Astrocyte (in vitro differentiated cells and primary cell): ENCODE results near the gene MYO1F. TPM values are rescaled to one million over a fixed set of nuclear protein-coding genes. Genes with fewer than 3 reads are reported as not detected.
"Not testable (repeated sequence)": the region's sequence is repeated elsewhere in the genome, so short reads cannot be mapped to it uniquely, and the experiment has no call there.

Source experiments
- DNase-seq: peaks from one replicate; pipeline ENCODE4 v3.0.0-alpha.2; 2010; ENCODE audit warnings: low read depth
- FAIRE-seq: peaks from 2 replicates; lab custom pipeline; 2011; peaks lifted over from hg19 to GRCh38; lab: Jason Lieb, UNC
- H2AFZ ChIP-seq: 2 replicates; pipeline ENCODE4 v1.6.0; 2012; ENCODE audit warnings: low read depth, low read length, inconsistent platforms
- H3K27ac ChIP-seq: 2 replicates; pipeline ENCODE4 v1.5.1; 2011; ENCODE audit warnings: low read depth, low read length, inconsistent platforms
- H3K27me3 ChIP-seq: 2 replicates; pipeline ENCODE4 v1.6.0; 2011; ENCODE audit warnings: low read length, inconsistent platforms; ENCODE audit not compliant: insufficient read depth
- H3K36me3 ChIP-seq: 2 replicates; pipeline ENCODE4 v1.5.1; 2011; ENCODE audit warnings: low read length, inconsistent platforms; ENCODE audit not compliant: insufficient read depth
- H3K4me1 ChIP-seq: 2 replicates; pipeline ENCODE4 v1.5.1; 2011; ENCODE audit warnings: low read length, inconsistent platforms; ENCODE audit not compliant: insufficient read depth
- H3K4me2 ChIP-seq: 2 replicates; pipeline ENCODE4 v1.6.0; 2012; ENCODE audit warnings: low read length, inconsistent platforms
- H3K4me3 ChIP-seq: 2 replicates; pipeline ENCODE4 v1.5.1; 2011; ENCODE audit warnings: low read depth, mild to moderate bottlenecking, low read length, inconsistent platforms; ENCODE audit not compliant: insufficient read depth
- H3K79me2 ChIP-seq: 2 replicates; pipeline ENCODE4 v1.6.0; 2012; ENCODE audit warnings: mild to moderate bottlenecking, low read length, inconsistent platforms; ENCODE audit not compliant: insufficient read depth
- H3K9ac ChIP-seq: 2 replicates; pipeline ENCODE4 v1.6.0; 2012; ENCODE audit warnings: mild to moderate bottlenecking, low read length, inconsistent platforms
- H3K9me3 ChIP-seq: 2 replicates; pipeline ENCODE4 v1.5.1; 2012; ENCODE audit warnings: low read depth, mild to moderate bottlenecking, low read length, inconsistent platforms; ENCODE audit not compliant: insufficient read depth
- H4K20me1 ChIP-seq: 2 replicates; pipeline ENCODE4 v1.6.0; 2012; ENCODE audit warnings: low read length, inconsistent platforms; ENCODE audit not compliant: insufficient read depth
- H3K27ac Mint-ChIP-seq: one replicate; pipeline ENCODE4 v1.8.0; 2021; ENCODE audit warnings: mild to moderate bottlenecking, mixed read lengths; ENCODE audit not compliant: unreplicated experiment
- H3K27me3 Mint-ChIP-seq: one replicate; pipeline ENCODE4 v1.8.0; 2021; ENCODE audit warnings: low read depth, mixed read lengths; ENCODE audit not compliant: unreplicated experiment
- H3K36me3 Mint-ChIP-seq: one replicate; pipeline ENCODE4 v1.8.0; 2021; ENCODE audit warnings: low read depth, mixed read lengths; ENCODE audit not compliant: unreplicated experiment
- H3K4me1 Mint-ChIP-seq: one replicate; pipeline ENCODE4 v1.8.0; 2021; ENCODE audit warnings: low read depth, mixed read lengths; ENCODE audit not compliant: unreplicated experiment
- H3K4me3 Mint-ChIP-seq: one replicate; pipeline ENCODE4 v1.8.0; 2021; ENCODE audit warnings: mild to moderate bottlenecking, moderate library complexity, mixed read lengths; ENCODE audit not compliant: unreplicated experiment
- H3K9me3 Mint-ChIP-seq: one replicate; pipeline ENCODE4 v1.8.0; 2021; ENCODE audit warnings: mild to moderate bottlenecking, mixed read lengths; ENCODE audit not compliant: unreplicated experiment
- CTCF ChIP-seq: IDR thresholded peaks from 2 replicates; pipeline ENCODE4 v1.5.1; 2011; ENCODE audit warnings: low read depth, mild to moderate bottlenecking, inconsistent platforms, low read length, moderate library complexity; ENCODE audit not compliant: insufficient read depth
- EZH2 ChIP-seq: IDR thresholded peaks from 2 replicates; pipeline ENCODE4 v1.6.1; 2012; ENCODE audit warnings: mild to moderate bottlenecking, low read length, inconsistent platforms; ENCODE audit not compliant: insufficient read depth
- total RNA-seq: library from RNA; stranded (reverse); gene quantifications from 2 replicates; pipeline ENCODE4 v1.2.1, GENCODE V29; 2021

The MYO1F gene
- total RNA-seq, 1 donor from 2014 or later: 0.23 TPM

GRCh38 chr19:8575467-8575997, 1.7 kb downstream of the MYO1F start:
- DNase-seq (peak; percentile 65), FAIRE-seq (no peak)
- Histone ChIP-seq H3K4me2 (peak overlapping the region; percentile 54), H2AFZ (no peak overlapping the region), H3K79me2 (no peaks in the 10 kb centered on the region), H3K9ac (no peak overlapping the region), H4K20me1 (peaks cover 8% of the 10 kb centered on the region), H3K27ac (no peak overlapping the region), H3K4me3 (no peak overlapping the region), H3K4me1 (peaks cover 6% of the 10 kb centered on the region), H3K36me3 (no peaks in the 10 kb centered on the region), H3K27me3 (no peaks in the 10 kb centered on the region), H3K9me3 (no peaks in the 10 kb centered on the region)
- Mint-ChIP-seq H3K4me3 (no peak overlapping the region), H3K27ac (no peak overlapping the region), H3K27me3 (peaks cover 35% of the 10 kb centered on the region), H3K4me1 (peaks cover 3% of the 10 kb centered on the region), H3K9me3 (peaks cover 6% of the 10 kb centered on the region), H3K36me3 (no peaks in the 10 kb centered on the region)
- no peak for TF ChIP-seq CTCF
- no peak for TF ChIP-seq EZH2

GRCh38 chr19:8574619-8574922, 2.7 kb downstream of the MYO1F start:
- H3K79me2 ChIP-seq, H3K9me3 ChIP-seq, H3K36me3 ChIP-seq, FAIRE-seq, H3K4me3 Mint-ChIP-seq, H3K4me1 Mint-ChIP-seq, H3K4me2 ChIP-seq, H3K27ac Mint-ChIP-seq, H3K36me3 Mint-ChIP-seq, DNase-seq, H3K9me3 Mint-ChIP-seq, H4K20me1 ChIP-seq, H3K9ac ChIP-seq, H3K27me3 ChIP-seq, H2AFZ ChIP-seq, H3K27ac ChIP-seq, H3K4me1 ChIP-seq, H3K4me3 ChIP-seq: not testable (repeated sequence)
- H3K27me3 Mint-ChIP-seq: peaks cover 35% of the 10 kb centered on the region

GRCh38 chr19:8573316-8573715, 3.9 kb downstream of the MYO1F start:
- H3K9ac ChIP-seq: no peak overlapping the region

More at GRCh38 chr19:8573316-8573715, 3.9 kb downstream of the MYO1F start:
- Mint-ChIP-seq H3K4me3 (no peak overlapping the region), H3K36me3 (peaks cover 1% of the 10 kb centered on the region), H3K4me1 (peaks cover 11% of the 10 kb centered on the region), H3K27me3 (peaks cover 32% of the 10 kb centered on the region), H3K27ac (peak overlapping the region; percentile 22), H3K9me3 (peaks cover 3% of the 10 kb centered on the region)
- Histone ChIP-seq H3K4me2 (no peak overlapping the region), H3K27ac (no peak overlapping the region), H3K4me3 (no peak overlapping the region), H3K36me3 (no peaks in the 10 kb centered on the region), H4K20me1 (no peaks in the 10 kb centered on the region), H2AFZ (no peak overlapping the region), H3K4me1 (peaks cover 21% of the 10 kb centered on the region), H3K79me2 (no peaks in the 10 kb centered on the region), H3K27me3 (no peaks in the 10 kb centered on the region), H3K9me3 (no peaks in the 10 kb centered on the region)
- FAIRE-seq: no peak
- TF ChIP-seq EZH2 (no peak), CTCF (no peak)
- DNase-seq: no peak
